ENCODE results near the gene PTGR2.
"Not testable (repeated sequence)": the region's sequence is repeated elsewhere in the genome, so short reads cannot be mapped to it uniquely, and the experiment has no call there.

PTGR2 gene

GRCh38 chr14:73887318-73887616 is 35.6 kb downstream of the PTGR2 start:
- TF ChIP-seq CTCF (IDR thresholded peaks at IDR 0.05; ENCODE audit: insufficient read depth, low read length, missing control alignments): no peak
- H3K4me3 ChIP-seq (ENCODE audit: low read depth, low read length): peak overlapping the region; percentile 76
- DNase-seq (ENCODE audit: low read depth, low spot score): no peak
- ChIA-PET CTCF (interaction anchor here (1.1 to 2.0 kb wide), 2 partner anchors 8 to 158 kb away, joined by 3 to 11 read pairs; no protein-coding TSS in a partner anchor), POLR2A (interaction anchor here (1.3 kb wide), 2 partner anchors 8 to 35 kb away, joined by 4 to 5 read pairs; partner anchors contain the start of gene PTGR2)

- peak overlapping the region; percentile 76 for H3K4me3 ChIP-seq (ENCODE audit: low read depth, low read length)
- DNase-seq (ENCODE audit: low read depth, low spot score): no peak
- CTCF ChIA-PET: interaction anchor here (1.1 to 1.4 kb wide), 2 partner anchors 8 to 160 kb away, joined by 3 to 4 read pairs; no protein-coding TSS in a partner anchor
- POLR2A ChIA-PET: no interaction called here
- TF ChIP-seq CTCF (IDR thresholded peaks at IDR 0.05; ENCODE audit: insufficient read depth, low read length, missing control alignments): no peak
Measured at GRCh38 chr14:73887694-73888459, 36.2 kb downstream of the PTGR2 start.

GRCh38 chr14:73888460-73888725 is 36.8 kb downstream of the PTGR2 start:
- H3K4me3 ChIP-seq (ENCODE audit: low read depth, low read length): peak overlapping the region; percentile 76
- POLR2A ChIA-PET: no interaction called here
- no peak for TF ChIP-seq CTCF (IDR thresholded peaks at IDR 0.05; ENCODE audit: insufficient read depth, low read length, missing control alignments)
- DNase-seq (ENCODE audit: low read depth, low spot score): no peak
- CTCF ChIA-PET: interaction anchor here (1.4 kb wide), 1 partner anchor 161 kb away, joined by 4 read pairs; no protein-coding TSS in a partner anchor

GRCh38 chr14:73888971-73889370 is 37.3 kb downstream of the PTGR2 start:
- DNase-seq (ENCODE audit: low read depth, low spot score): no peak
- no peak for TF ChIP-seq CTCF (IDR thresholded peaks at IDR 0.05; ENCODE audit: insufficient read depth, low read length, missing control alignments)
- ChIA-PET CTCF (interaction anchor here (1.4 kb wide), 1 partner anchor 161 kb away, joined by 4 read pairs; no protein-coding TSS in a partner anchor), POLR2A (no interaction called here)
- H3K4me3 ChIP-seq (ENCODE audit: low read depth, low read length): no peak overlapping the region

- CTCF ChIA-PET: no interaction called here
- DNase-seq (ENCODE audit: low read depth, low spot score): no peak
- POLR2A ChIA-PET: no interaction called here
- no peak overlapping the region for H3K4me3 ChIP-seq (ENCODE audit: low read depth, low read length)
- no peak for TF ChIP-seq CTCF (IDR thresholded peaks at IDR 0.05; ENCODE audit: insufficient read depth, low read length, missing control alignments)
Measured at GRCh38 chr14:73889376-73889775, 37.7 kb downstream of the PTGR2 start.

- DNase-seq (ENCODE audit: low read depth, low spot score); POLR2A ChIA-PET; H3K4me3 ChIP-seq (ENCODE audit: low read depth, low read length); CTCF ChIA-PET: not testable (repeated sequence)
Measured at GRCh38 chr14:73894180-73894687, 42.6 kb downstream of the PTGR2 start.

GRCh38 chr14:73895939-73896338 is 44.3 kb downstream of the PTGR2 start:
- TF ChIP-seq CTCF (IDR thresholded peaks at IDR 0.05; ENCODE audit: insufficient read depth, low read length, missing control alignments): no peak
- CTCF ChIA-PET: interaction anchor here (1.7 to 1.8 kb wide), 2 partner anchors 9 to 10 kb away, joined by 3 to 4 read pairs; partner anchors contain the start of gene ZNF410
- H3K4me3 ChIP-seq (ENCODE audit: low read depth, low read length): no peak overlapping the region
- POLR2A ChIA-PET: interaction anchor here (1.8 kb wide), 1 partner anchor 9 kb away, joined by 5 read pairs; the partner anchor contains the start of gene ZNF410
- no peak for DNase-seq (ENCODE audit: low read depth, low spot score)
